Esophagus muscularis mucosa (tissue), 4 donors: ENCODE measurements around the gene IL2RA. TPM values are rescaled to one million over a fixed set of nuclear protein-coding genes. Genes with fewer than 3 reads are reported as not detected.

Experiments used
- DNase-seq: peaks from one replicate; pipeline ENCODE4 v3.0.0-alpha.2; 2017; ENCODE audit errors: extremely low spot score
- H3K27ac ChIP-seq, 4 donors: fragments of 200-600 bp; sonication (generic); replicated peaks in 1 of 4; 1 replicate in 3 of 4; 2 replicates in 1 of 4; pipeline ENCODE4 v1.5.1; 2016 to 2019; ENCODE audit warnings: mild to moderate bottlenecking in 1 of 4
- H3K27me3 ChIP-seq, 4 donors: fragments of 200-600 bp; sonication (generic); one replicate each; pipeline versions ENCODE4 v1.5.1 to v1.6.0; 2016 to 2019
- H3K36me3 ChIP-seq, 4 donors: fragments of 200-600 bp; sonication (generic); one replicate each; pipeline ENCODE4 v1.5.1; 2016 to 2019
- H3K4me1 ChIP-seq, 4 donors: fragments of 200-600 bp; sonication (generic); one replicate each; pipeline ENCODE4 v1.5.1; 2016 to 2019
- H3K4me3 ChIP-seq, 4 donors: fragments of 200-600 bp; sonication (generic); 1 replicate in 2 of 4; 2 replicates in 2 of 4; pipeline ENCODE4 v1.5.1; 2016 to 2019; ENCODE audit warnings: mild to moderate bottlenecking in 4 of 4, moderate library complexity in 1 of 4
- H3K9me3 ChIP-seq, 4 donors: fragments of 200-600 bp; sonication (generic); 1 replicate in 3 of 4; 2 replicates in 1 of 4; pipeline ENCODE4 v1.5.1; 2016 to 2019
- EP300 ChIP-seq: sonication (generic); formaldehyde crosslinking; IDR thresholded peaks from one replicate; pipeline ENCODE4 v1.6.1; 2017; ENCODE audit warnings: antibody characterized with exemption
- POLR2A ChIP-seq: fragments of 450-650 bp; IDR thresholded peaks from one replicate; pipeline ENCODE4 v1.6.1; 2017; ENCODE audit warnings: antibody characterized with exemption, moderate library complexity, mild to moderate bottlenecking, low read depth
- POLR2AphosphoS5 ChIP-seq, 2 donors: sonication (generic); formaldehyde crosslinking; IDR thresholded peaks; one replicate each; pipeline ENCODE4 v1.6.1; 2017; ENCODE audit warnings: antibody characterized with exemption in 2 of 2
- WGBS: methylation state at CpG from one replicate; pipeline ENCODE4 v1.1.5; 2018; 5-methylcytosine and 5-hydroxymethylcytosine counted together
- intact Hi-C: fragments of 100-400 bp; cut with DNase I; formaldehyde crosslinking; loops from one replicate; pipeline ENCODE4 v1.15.1; 2023
- total RNA-seq, 4 donors: library from RNA; depleted of rRNA; stranded (reverse); fragments of >200 nt; gene quantifications; one replicate each; pipeline versions ENCODE4 v1.1.0 to v1.2.1, GENCODE V29; 2016
- TF ChIP-seq, protein P1 (sequence below), 3 experiments: fragments of 200-600 bp in 2 of 3; fragments of 450-650 bp in 1 of 3; sonication (generic) in 2 of 3; IDR thresholded peaks; one replicate each; pipeline ENCODE4 v1.5.1; 2017 to 2019; ENCODE audit warnings: antibody characterized with exemption in 3 of 3, mild to moderate bottlenecking in 2 of 3, moderate library complexity in 1 of 3

The IL2RA gene
- total RNA-seq, 4 donors from 2014 or later = 0.39 to 17.4 (median 1.1) TPM

DNA sequence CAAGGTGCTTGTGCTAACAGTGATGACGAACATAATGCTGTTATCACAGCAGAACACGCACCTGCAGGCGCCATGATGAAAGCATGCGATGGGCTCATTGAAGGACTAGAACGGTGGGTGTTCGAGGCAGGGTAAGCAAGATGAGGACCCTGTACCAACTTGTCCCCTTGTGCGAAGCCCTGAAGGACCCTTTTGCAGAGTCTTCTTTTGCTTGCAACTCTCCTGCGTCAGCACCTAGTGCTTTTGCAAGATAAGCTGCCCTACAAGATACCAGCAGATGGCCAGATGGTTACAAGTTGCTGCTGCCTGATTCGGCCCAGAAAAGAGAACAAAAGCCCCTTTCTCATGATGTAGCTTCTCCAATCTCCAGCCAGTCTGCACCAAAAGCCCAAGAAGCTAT is 80.6 kb downstream of the IL2RA start:
- peak; percentile 70 for DNase-seq
- no peak overlapping the region for H3K4me3 ChIP-seq
- no peak overlapping the region for H3K27ac ChIP-seq
- TF ChIP-seq, protein P1, sequence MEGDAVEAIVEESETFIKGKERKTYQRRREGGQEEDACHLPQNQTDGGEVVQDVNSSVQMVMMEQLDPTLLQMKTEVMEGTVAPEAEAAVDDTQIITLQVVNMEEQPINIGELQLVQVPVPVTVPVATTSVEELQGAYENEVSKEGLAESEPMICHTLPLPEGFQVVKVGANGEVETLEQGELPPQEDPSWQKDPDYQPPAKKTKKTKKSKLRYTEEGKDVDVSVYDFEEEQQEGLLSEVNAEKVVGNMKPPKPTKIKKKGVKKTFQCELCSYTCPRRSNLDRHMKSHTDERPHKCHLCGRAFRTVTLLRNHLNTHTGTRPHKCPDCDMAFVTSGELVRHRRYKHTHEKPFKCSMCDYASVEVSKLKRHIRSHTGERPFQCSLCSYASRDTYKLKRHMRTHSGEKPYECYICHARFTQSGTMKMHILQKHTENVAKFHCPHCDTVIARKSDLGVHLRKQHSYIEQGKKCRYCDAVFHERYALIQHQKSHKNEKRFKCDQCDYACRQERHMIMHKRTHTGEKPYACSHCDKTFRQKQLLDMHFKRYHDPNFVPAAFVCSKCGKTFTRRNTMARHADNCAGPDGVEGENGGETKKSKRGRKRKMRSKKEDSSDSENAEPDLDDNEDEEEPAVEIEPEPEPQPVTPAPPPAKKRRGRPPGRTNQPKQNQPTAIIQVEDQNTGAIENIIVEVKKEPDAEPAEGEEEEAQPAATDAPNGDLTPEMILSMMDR (IDR thresholded peaks at IDR 0.05) = no peak
- TF ChIP-seq EP300 = no peak
- no peak for TF ChIP-seq POLR2A
- no peak for TF ChIP-seq POLR2AphosphoS5 (IDR thresholded peaks at IDR 0.05)
- intact Hi-C loops = no loop called here
- H3K4me1 ChIP-seq = peaks cover 0 to 28% (median 10%) of the 10 kb centered on the region in 4 donors
- 92% methylated on average over 8 of the region's 9 CpGs for WGBS
- no peaks in the 10 kb centered on the region for H3K36me3 ChIP-seq
- H3K27me3 ChIP-seq = peaks cover 0 to 3% (median 0%) of the 10 kb centered on the region in 4 donors
- H3K9me3 ChIP-seq = no peaks in the 10 kb centered on the region

DNA sequence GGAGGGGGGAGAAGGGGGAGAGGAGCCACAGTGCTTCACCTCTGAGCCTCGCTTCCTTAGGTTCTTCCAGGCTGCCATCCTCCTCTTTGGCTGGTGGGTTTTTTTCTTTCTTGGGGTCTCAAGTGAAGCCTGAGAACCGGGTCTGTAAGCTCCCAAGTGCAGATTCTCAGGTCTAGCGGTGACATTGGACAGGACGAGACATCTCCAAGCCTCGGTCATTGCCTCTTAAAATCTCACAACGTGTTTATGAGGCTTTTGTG is 84.0 kb downstream of the IL2RA start:
- H3K4me1 ChIP-seq = peaks cover 8 to 35% (median 21%) of the 10 kb centered on the region in 4 donors
- intact Hi-C loops = no loop called here
- TF ChIP-seq POLR2A = no peak
- TF ChIP-seq EP300 = no peak
- TF ChIP-seq, protein P1 (IDR thresholded peaks at IDR 0.05) = no peak

DNA sequence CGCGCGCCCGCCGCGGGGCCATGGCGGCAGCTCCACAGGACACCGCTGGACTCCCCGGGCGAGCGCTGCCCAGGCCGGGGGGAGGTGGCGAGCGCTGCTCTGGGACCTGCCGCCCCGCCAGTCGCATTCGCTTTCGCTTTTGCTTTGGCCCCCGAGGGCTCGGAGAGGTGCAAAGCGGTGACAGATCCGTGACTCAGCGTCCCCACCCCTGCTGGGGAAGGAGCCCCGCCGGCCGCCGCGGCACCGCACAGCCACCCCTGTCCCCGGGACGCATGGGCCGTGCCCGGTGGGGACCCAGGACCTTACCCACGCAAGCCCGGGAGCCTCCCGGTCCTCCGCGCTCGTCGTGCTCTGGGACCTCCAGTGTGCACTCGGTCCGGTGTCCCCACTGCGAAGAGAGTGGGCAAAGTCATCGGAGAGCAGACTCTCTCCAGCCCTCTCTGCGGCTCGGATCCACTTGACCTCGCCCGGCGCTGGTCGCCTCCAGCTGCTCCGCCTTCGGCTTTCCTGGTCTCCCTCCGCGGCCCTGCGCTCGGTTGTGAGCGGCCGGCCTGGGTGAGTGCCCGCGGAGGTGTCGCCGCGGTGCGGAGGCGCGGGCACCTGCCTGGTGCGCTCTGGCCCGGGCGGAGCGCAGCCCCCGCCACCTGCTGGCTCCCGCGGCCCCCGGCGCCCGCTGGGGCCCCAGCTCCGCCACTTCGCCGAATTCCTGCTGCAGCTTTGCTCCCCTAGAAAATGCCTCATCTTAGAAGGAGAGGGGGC is 84.5 kb downstream of the IL2RA start, which contains the start of gene IL15RA:
TSS of gene IL15RA (minus strand) at position 73 of the 759 bp plus-strand sequence. CDS start at position 22, 51 bp downstream.
- no peak for TF ChIP-seq POLR2A
- TF ChIP-seq, protein P1 (IDR thresholded peaks at IDR 0.05) = peak in 2 of 3 experiments; percentile 9 to 30
- no peak for TF ChIP-seq EP300
- peak; percentile 66 to 70 for TF ChIP-seq POLR2AphosphoS5 (IDR thresholded peaks at IDR 0.05)
- peak; percentile 92 for DNase-seq
- Histone ChIP-seq H3K36me3 (no peaks in the 10 kb centered on the region), H3K27me3 (no peaks in the 10 kb centered on the region), H3K9me3 (no peaks in the 10 kb centered on the region), H3K4me3 (peak within 1 kb of the TSS; percentile 79 to 89 (median 87)), H3K4me1 (peaks cover 8 to 35% (median 21%) of the 10 kb centered on the region in 4 donors), H3K27ac (peak within 1 kb of the TSS; percentile 88 to 91 (median 89))
- 2% methylated on average over 10 of the region's 80 CpGs for WGBS
- intact Hi-C loops = no loop called here

More for the DNA sequence above, 84.0 kb downstream of the IL2RA start:
- H3K36me3 ChIP-seq = no peaks in the 10 kb centered on the region
- H3K27ac ChIP-seq = peak overlapping the region; percentile 88 to 91 (median 89)
- DNase-seq = peak; percentile 60
- peak overlapping the region; percentile 79 to 89 (median 87) for H3K4me3 ChIP-seq
- 31% methylated on average over 5 of the region's 6 CpGs for WGBS
- no peaks in the 10 kb centered on the region for H3K9me3 ChIP-seq
- H3K27me3 ChIP-seq = no peaks in the 10 kb centered on the region

DNA sequence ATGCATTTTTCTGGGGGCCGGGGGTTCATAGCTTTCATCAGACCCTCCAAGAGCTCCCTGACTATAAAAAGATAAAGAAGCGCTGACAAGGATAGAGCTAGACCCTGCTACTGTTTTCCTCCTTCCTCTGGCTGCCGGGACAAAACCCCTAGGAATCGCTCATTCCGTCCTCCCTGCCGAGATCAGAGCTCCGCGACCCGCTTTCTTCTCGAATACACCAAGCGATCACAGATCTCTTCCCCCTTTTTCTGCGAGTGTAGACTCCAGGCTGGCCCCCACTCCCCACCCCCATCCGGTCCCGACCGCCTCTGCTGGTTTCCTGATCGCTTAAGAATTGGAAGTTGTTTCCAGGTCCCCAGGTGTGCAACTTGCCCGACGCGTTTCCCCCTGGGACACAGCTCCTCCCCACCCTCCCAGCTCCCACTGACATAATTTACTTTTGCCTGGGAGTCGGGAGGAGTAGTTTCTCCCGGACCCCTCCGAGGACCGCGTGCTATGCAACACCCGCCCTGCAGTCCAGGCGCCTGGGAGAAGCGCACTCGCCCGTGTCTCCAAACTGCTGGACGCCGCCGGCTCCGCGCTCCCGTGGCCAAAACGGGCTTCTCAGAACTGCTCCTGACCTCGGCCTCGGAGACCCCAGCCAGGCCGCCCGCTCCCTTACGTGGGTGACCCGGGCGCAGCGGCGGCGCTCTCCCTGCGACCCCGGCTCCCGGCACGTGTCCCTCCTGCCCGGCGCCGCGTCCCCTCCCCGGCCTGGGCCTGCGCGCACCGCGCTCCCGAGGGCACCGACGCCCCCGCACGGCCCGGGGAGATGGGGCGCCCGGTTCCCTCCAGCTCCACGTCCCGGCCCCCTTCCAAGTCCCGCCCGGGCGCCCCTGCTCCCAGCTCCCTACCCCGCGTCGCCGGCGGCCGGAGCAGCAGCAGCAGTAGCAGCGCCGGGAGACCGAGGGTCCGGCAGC is 85.4 kb downstream of the IL2RA start:
- intact Hi-C loops = no loop called here
- no peak for TF ChIP-seq EP300
- TF ChIP-seq POLR2AphosphoS5 (IDR thresholded peaks at IDR 0.05) = no peak
- TF ChIP-seq, protein P1 (IDR thresholded peaks at IDR 0.05) = no peak
- no peak for TF ChIP-seq POLR2A
- peak; percentile 92 for DNase-seq

More for the DNA sequence above, 85.4 kb downstream of the IL2RA start:
- Histone ChIP-seq H3K27ac (peak overlapping the region; percentile 88 to 91 (median 89)), H3K9me3 (no peaks in the 10 kb centered on the region), H3K27me3 (no peaks in the 10 kb centered on the region), H3K4me3 (peak overlapping the region; percentile 79 to 89 (median 87)), H3K36me3 (no peaks in the 10 kb centered on the region), H3K4me1 (peaks cover 12 to 41% (median 23%) of the 10 kb centered on the region in 4 donors)
- 5% methylated on average over 19 of the region's 82 CpGs for WGBS
